Endometrial microvascular endothelial cells (primary cell): ENCODE measurements around the gene DLGAP4. TPM values are rescaled to one million over a fixed set of nuclear protein-coding genes. Genes with fewer than 3 reads are reported as not detected.

Source experiments
- in situ Hi-C: cut with HindIII; loops from 2 replicates; pipeline ENCODE4 v1.10.0; 2017; ENCODE audit warnings: low sequenced_read_pairs, low pct_unique_long_range_greater_than_20kb; ENCODE audit errors: inconsistent ontology term
- total RNA-seq: library from RNA; depleted of rRNA; stranded (reverse); fragments of >200 nt; gene quantifications from one replicate; pipeline ENCODE4 v1.2.3, GENCODE V29; 2015; ENCODE audit errors: inconsistent ontology term

The DLGAP4 gene
- total RNA-seq, 1 donor from 2014 or later = 26.4 TPM

- in situ Hi-C loops = no loop called here
These were observed 36.4 kb downstream of the DLGAP4 start for GRCh38 chr20:36342331-36343120.

GRCh38 chr20:36343641-36344040 lies 37.5 kb downstream of the DLGAP4 start:
- in situ Hi-C loops = no loop called here

- in situ Hi-C loops = no loop called here
These were observed 38.5 kb downstream of the DLGAP4 start for GRCh38 chr20:36344517-36345132.

- in situ Hi-C loops = no loop called here
These were observed 40.1 kb downstream of the DLGAP4 start for GRCh38 chr20:36346256-36346655.

- in situ Hi-C loops = no loop called here
These were observed 43.4 kb downstream of the DLGAP4 start for GRCh38 chr20:36349384-36350170.

GRCh38 chr20:36350439-36350838 lies 44.3 kb downstream of the DLGAP4 start:
- in situ Hi-C loops = no loop called here

- in situ Hi-C loops = no loop called here
These were observed 45.8 kb downstream of the DLGAP4 start for GRCh38 chr20:36351937-36352336.

- in situ Hi-C loops = no loop called here
These were observed 46.9 kb downstream of the DLGAP4 start for GRCh38 chr20:36352843-36353553.

GRCh38 chr20:36353740-36354139 lies 47.6 kb downstream of the DLGAP4 start:
- in situ Hi-C loops = no loop called here

- in situ Hi-C loops = no loop called here
These were observed 49.5 kb downstream of the DLGAP4 start for GRCh38 chr20:36355469-36356171.

- in situ Hi-C loops = no loop called here
These were observed 53.7 kb downstream of the DLGAP4 start for GRCh38 chr20:36359668-36360406.

- in situ Hi-C loops = no loop called here
These were observed 54.3 kb downstream of the DLGAP4 start for GRCh38 chr20:36360429-36360828.

GRCh38 chr20:36361406-36361805 lies 55.3 kb downstream of the DLGAP4 start:
- in situ Hi-C loops = no loop called here

- in situ Hi-C loops = no loop called here
These were observed 56.1 kb downstream of the DLGAP4 start for GRCh38 chr20:36362261-36362660.

- in situ Hi-C loops = no loop called here
These were observed 57.0 kb downstream of the DLGAP4 start for GRCh38 chr20:36362978-36363713.

- in situ Hi-C loops = no loop called here
These were observed 58.4 kb downstream of the DLGAP4 start for GRCh38 chr20:36364506-36364905.

GRCh38 chr20:36366623-36367369 lies 60.7 kb downstream of the DLGAP4 start:
- in situ Hi-C loops = no loop called here
